HEK293 (cell line): Measurements from ENCODE around the gene NOXO1.

Source experiments
- FEZF1 ChIP-seq: fragments of 450-650 bp; formaldehyde crosslinking; IDR thresholded peaks from 2 replicates; pipeline ENCODE4 v1.5.1; 2016; ENCODE audit warnings: missing biosample characterization, missing genetic modification characterization
- GFI1B ChIP-seq: fragments of 450-650 bp; formaldehyde crosslinking; IDR thresholded peaks from 2 replicates; pipeline ENCODE4 v1.5.1; 2016; ENCODE audit warnings: missing biosample characterization, missing genetic modification characterization
- HIC1 ChIP-seq: fragments of 450-650 bp; formaldehyde crosslinking; IDR thresholded peaks from 2 replicates; pipeline ENCODE4 v1.5.1; 2016; ENCODE audit warnings: missing biosample characterization, missing genetic modification characterization
- KLF1 ChIP-seq: fragments of 450-650 bp; formaldehyde crosslinking; IDR thresholded peaks from 2 replicates; pipeline ENCODE4 v1.5.1; 2016; ENCODE audit warnings: missing biosample characterization, missing genetic modification characterization
- MZF1 ChIP-seq: fragments of 450-650 bp; formaldehyde crosslinking; IDR thresholded peaks from 2 replicates; pipeline ENCODE4 v1.5.1; 2017; ENCODE audit warnings: missing biosample characterization, missing genetic modification characterization, borderline replicate concordance
- SCRT1 ChIP-seq: fragments of 450-650 bp; formaldehyde crosslinking; IDR thresholded peaks from 2 replicates; pipeline ENCODE4 v1.5.1; 2016; ENCODE audit warnings: missing biosample characterization, missing genetic modification characterization, borderline replicate concordance
- WT1 ChIP-seq: fragments of 450-650 bp; formaldehyde crosslinking; IDR thresholded peaks from 2 replicates; pipeline ENCODE4 v1.5.1; 2016; ENCODE audit warnings: missing biosample characterization, missing genetic modification characterization
- ZBTB11 ChIP-seq: fragments of 450-650 bp; formaldehyde crosslinking; conservative IDR thresholded peaks from 2 replicates; pipeline ENCODE4 v1.5.1; 2016; ENCODE audit warnings: low read depth, missing biosample characterization, missing genetic modification characterization
- ZBTB26 ChIP-seq: fragments of 450-650 bp; formaldehyde crosslinking; optimal IDR thresholded peaks from 2 replicates; pipeline ENCODE3; 2016; ENCODE audit warnings: missing biosample characterization, mild to moderate bottlenecking, missing genetic modification characterization
- ZNF112 ChIP-seq: fragments of 450-650 bp; formaldehyde crosslinking; IDR thresholded peaks from 2 replicates; pipeline ENCODE4 v1.5.0; 2017; ENCODE audit warnings: missing biosample characterization, missing genetic modification characterization
- ZNF121 ChIP-seq: fragments of 450-650 bp; formaldehyde crosslinking; IDR thresholded peaks from 2 replicates; pipeline ENCODE4 v1.5.1; 2016; ENCODE audit warnings: missing biosample characterization, missing genetic modification characterization
- ZNF140 ChIP-seq: fragments of 450-650 bp; formaldehyde crosslinking; IDR thresholded peaks from 2 replicates; pipeline ENCODE4 v1.5.1; 2016; ENCODE audit warnings: missing biosample characterization, missing genetic modification characterization
- ZNF169 ChIP-seq: fragments of 450-650 bp; formaldehyde crosslinking; IDR thresholded peaks from 2 replicates; pipeline ENCODE4 v1.5.1; 2016; ENCODE audit warnings: missing biosample characterization, missing genetic modification characterization
- ZNF184 ChIP-seq: fragments of 450-650 bp; IDR thresholded peaks from 2 replicates; pipeline ENCODE4 v1.5.1; 2018; ENCODE audit warnings: missing biosample characterization, mild to moderate bottlenecking, missing genetic modification characterization
- ZNF266 ChIP-seq: fragments of 450-650 bp; formaldehyde crosslinking; IDR thresholded peaks from 2 replicates; pipeline ENCODE4 v1.5.1; 2016; ENCODE audit warnings: missing biosample characterization, missing genetic modification characterization, low read depth
- ZNF311 ChIP-seq: fragments of 450-650 bp; formaldehyde crosslinking; IDR thresholded peaks from 2 replicates; pipeline ENCODE4 v1.5.1; 2017; ENCODE audit warnings: missing biosample characterization, missing genetic modification characterization, borderline replicate concordance
- ZNF350 ChIP-seq: fragments of 450-650 bp; formaldehyde crosslinking; IDR thresholded peaks from 2 replicates; pipeline ENCODE4 v1.5.0; 2017; ENCODE audit warnings: missing biosample characterization, mild to moderate bottlenecking, missing genetic modification characterization
- ZNF37A ChIP-seq: fragments of 450-650 bp; IDR thresholded peaks from 2 replicates; pipeline ENCODE4 v1.5.1; 2018; ENCODE audit warnings: missing biosample characterization, missing genetic modification characterization
- ZNF473 ChIP-seq: fragments of 450-650 bp; formaldehyde crosslinking; IDR thresholded peaks from 2 replicates; pipeline ENCODE4 v1.5.1; 2017; ENCODE audit warnings: missing biosample characterization, missing genetic modification characterization
- ZNF704 ChIP-seq: fragments of 450-650 bp; formaldehyde crosslinking; IDR thresholded peaks from 2 replicates; pipeline ENCODE4 v1.5.1; 2016; ENCODE audit warnings: missing biosample characterization, missing genetic modification characterization
- ZNF792 ChIP-seq: fragments of 450-650 bp; formaldehyde crosslinking; IDR thresholded peaks from 2 replicates; pipeline ENCODE4 v1.5.1; 2016; ENCODE audit warnings: missing biosample characterization, missing genetic modification characterization
- ZSCAN23 ChIP-seq: fragments of 450-650 bp; formaldehyde crosslinking; IDR thresholded peaks from 2 replicates; pipeline ENCODE4 v1.5.1; 2016; ENCODE audit warnings: missing biosample characterization, missing genetic modification characterization
- TF ChIP-seq, protein P1 (sequence below): fragments of 450-650 bp; formaldehyde crosslinking; IDR thresholded peaks from 2 replicates; pipeline ENCODE4 v1.5.1; 2016; ENCODE audit warnings: missing biosample characterization, missing genetic modification characterization, low read depth
- TF ChIP-seq, protein P2 (sequence below): fragments of 450-650 bp; formaldehyde crosslinking; IDR thresholded peaks from 2 replicates; pipeline ENCODE4 v1.5.1; 2016; ENCODE audit warnings: missing biosample characterization, missing genetic modification characterization
- TF ChIP-seq, protein P3 (sequence below): fragments of 450-650 bp; formaldehyde crosslinking; IDR thresholded peaks from 2 replicates; pipeline ENCODE4 v1.5.1; 2017; ENCODE audit warnings: missing biosample characterization, missing genetic modification characterization

NOXO1 gene

DNA sequence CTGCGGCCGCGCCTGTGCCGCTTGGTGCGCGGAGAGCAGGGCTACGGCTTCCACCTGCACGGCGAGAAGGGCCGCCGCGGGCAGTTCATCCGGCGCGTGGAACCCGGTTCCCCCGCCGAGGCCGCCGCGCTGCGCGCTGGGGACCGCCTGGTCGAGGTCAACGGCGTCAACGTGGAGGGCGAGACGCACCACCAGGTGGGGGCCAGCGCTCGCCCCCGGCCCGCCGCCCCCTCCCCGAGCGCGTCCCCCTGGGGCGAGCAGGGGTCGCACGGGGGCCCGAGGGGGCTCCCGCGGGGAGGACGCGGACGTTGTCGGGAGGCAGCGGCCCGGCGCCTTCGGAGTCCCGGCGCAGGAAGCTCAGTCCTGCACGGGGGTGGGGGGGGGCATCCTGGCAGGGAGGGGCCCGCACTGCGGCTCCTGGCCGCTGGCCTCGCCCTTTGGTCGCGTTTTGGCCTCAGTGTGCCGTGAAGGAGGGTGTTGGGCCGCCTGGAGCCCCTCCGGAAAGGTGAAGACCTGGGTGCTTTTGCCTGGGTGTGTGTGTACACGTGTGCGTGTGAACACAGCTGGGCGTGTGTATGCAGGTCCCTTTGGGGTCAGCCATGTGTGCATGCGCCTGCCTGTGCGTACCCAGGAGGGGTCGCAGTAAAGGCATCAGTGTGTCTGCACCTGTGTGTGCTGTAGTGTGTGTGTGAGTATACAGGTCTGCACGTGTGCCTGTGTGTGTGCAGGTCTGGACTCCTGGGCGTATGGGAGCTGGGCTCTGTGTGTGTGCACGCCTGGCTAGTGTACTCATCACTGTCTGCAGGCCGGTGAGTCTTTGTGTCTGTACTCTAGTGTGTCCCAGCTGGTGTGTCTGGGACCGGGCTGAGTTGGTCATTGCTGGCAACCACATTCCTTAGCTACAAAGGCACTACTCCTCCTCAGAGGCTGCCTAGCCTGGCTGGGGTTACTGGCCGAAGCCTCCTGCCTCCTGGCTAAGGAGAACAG, 46.0 kb upstream of the NOXO1 start (continued):
- TF ChIP-seq GFI1B (no peak), ZNF311 (tag by site-specific recombination) (no peak), ZNF350 (tag by site-specific recombination) (no peak), ZNF112 (no peak), ZNF792 (tag by site-specific recombination) (peak; percentile 82; the same call in 1 of the 2 replicates), WT1 (tag by site-specific recombination) (no peak), MZF1 (tag by site-specific recombination) (no peak), ZNF140 (tag by site-specific recombination) (no peak), ZNF184 (tag by site-specific recombination) (no peak), FEZF1 (tag by site-specific recombination) (no peak), HIC1 (tag by site-specific recombination) (peak; percentile 26; the same call in 1 of the 2 replicates), KLF1 (tag by site-specific recombination) (peak; percentile 66), ZNF121 (0 out of 2 replicates have a peak, but pooled peaks have one; percentile 58), ZNF266 (tag by site-specific recombination) (no peak), ZNF704 (tag by site-specific recombination) (no peak), ZNF169 (tag by site-specific recombination) (no peak), ZBTB26 (tag by site-specific recombination) (peak; percentile 64), ZNF473 (no peak), ZNF37A (tag by site-specific recombination) (no peak), ZSCAN23 (no peak), SCRT1 (tag by site-specific recombination) (no peak), ZBTB11 (tag by site-specific recombination) (no peak)
- TF ChIP-seq, protein P1, sequence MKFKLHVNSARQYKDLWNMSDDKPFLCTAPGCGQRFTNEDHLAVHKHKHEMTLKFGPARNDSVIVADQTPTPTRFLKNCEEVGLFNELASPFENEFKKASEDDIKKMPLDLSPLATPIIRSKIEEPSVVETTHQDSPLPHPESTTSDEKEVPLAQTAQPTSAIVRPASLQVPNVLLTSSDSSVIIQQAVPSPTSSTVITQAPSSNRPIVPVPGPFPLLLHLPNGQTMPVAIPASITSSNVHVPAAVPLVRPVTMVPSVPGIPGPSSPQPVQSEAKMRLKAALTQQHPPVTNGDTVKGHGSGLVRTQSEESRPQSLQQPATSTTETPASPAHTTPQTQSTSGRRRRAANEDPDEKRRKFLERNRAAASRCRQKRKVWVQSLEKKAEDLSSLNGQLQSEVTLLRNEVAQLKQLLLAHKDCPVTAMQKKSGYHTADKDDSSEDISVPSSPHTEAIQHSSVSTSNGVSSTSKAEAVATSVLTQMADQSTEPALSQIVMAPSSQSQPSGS: no peak
- TF ChIP-seq, protein P2, sequence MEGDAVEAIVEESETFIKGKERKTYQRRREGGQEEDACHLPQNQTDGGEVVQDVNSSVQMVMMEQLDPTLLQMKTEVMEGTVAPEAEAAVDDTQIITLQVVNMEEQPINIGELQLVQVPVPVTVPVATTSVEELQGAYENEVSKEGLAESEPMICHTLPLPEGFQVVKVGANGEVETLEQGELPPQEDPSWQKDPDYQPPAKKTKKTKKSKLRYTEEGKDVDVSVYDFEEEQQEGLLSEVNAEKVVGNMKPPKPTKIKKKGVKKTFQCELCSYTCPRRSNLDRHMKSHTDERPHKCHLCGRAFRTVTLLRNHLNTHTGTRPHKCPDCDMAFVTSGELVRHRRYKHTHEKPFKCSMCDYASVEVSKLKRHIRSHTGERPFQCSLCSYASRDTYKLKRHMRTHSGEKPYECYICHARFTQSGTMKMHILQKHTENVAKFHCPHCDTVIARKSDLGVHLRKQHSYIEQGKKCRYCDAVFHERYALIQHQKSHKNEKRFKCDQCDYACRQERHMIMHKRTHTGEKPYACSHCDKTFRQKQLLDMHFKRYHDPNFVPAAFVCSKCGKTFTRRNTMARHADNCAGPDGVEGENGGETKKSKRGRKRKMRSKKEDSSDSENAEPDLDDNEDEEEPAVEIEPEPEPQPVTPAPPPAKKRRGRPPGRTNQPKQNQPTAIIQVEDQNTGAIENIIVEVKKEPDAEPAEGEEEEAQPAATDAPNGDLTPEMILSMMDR (tag by site-specific recombination): peak; percentile 77
- TF ChIP-seq, protein P3, sequence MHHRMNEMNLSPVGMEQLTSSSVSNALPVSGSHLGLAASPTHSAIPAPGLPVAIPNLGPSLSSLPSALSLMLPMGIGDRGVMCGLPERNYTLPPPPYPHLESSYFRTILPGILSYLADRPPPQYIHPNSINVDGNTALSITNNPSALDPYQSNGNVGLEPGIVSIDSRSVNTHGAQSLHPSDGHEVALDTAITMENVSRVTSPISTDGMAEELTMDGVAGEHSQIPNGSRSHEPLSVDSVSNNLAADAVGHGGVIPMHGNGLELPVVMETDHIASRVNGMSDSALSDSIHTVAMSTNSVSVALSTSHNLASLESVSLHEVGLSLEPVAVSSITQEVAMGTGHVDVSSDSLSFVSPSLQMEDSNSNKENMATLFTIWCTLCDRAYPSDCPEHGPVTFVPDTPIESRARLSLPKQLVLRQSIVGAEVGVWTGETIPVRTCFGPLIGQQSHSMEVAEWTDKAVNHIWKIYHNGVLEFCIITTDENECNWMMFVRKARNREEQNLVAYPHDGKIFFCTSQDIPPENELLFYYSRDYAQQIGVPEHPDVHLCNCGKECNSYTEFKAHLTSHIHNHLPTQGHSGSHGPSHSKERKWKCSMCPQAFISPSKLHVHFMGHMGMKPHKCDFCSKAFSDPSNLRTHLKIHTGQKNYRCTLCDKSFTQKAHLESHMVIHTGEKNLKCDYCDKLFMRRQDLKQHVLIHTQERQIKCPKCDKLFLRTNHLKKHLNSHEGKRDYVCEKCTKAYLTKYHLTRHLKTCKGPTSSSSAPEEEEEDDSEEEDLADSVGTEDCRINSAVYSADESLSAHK (tag by site-specific recombination): no peak
